HG02943 (cell line): ENCODE data around the gene NLRP6.

ENCODE experiments used
- ATAC-seq: cut with Tn5 transposase; IDR thresholded peaks from one replicate; pipeline ENCODE4 v1.9.1; 2021; ENCODE audit warnings: mild to moderate bottlenecking, low read depth, moderate library complexity; ENCODE audit not compliant: unreplicated experiment

Gene NLRP6

GRCh38 chr11:255176-255575, 23.0 kb upstream of the NLRP6 start:
- no peak for ATAC-seq

- ATAC-seq, result no peak
Measured at GRCh38 chr11:255816-256215, 22.4 kb upstream of the NLRP6 start.

GRCh38 chr11:256952-257737, 21.1 kb upstream of the NLRP6 start:
- ATAC-seq, result no peak

GRCh38 chr11:257766-258493, 20.3 kb upstream of the NLRP6 start:
- no peak for ATAC-seq

GRCh38 chr11:259413-259812, 18.8 kb upstream of the NLRP6 start:
- no peak for ATAC-seq

- ATAC-seq, result no peak
Measured at GRCh38 chr11:261624-262023, 16.6 kb upstream of the NLRP6 start.

- no peak for ATAC-seq
Measured at GRCh38 chr11:266676-267439, 11.3 kb upstream of the NLRP6 start.

GRCh38 chr11:267491-267994, 10.7 kb upstream of the NLRP6 start:
- no peak for ATAC-seq

GRCh38 chr11:268716-269145, 9.5 kb upstream of the NLRP6 start:
- peak; percentile 51 for ATAC-seq

- ATAC-seq, result peak; percentile 60
Measured at GRCh38 chr11:269146-269890, 8.9 kb upstream of the NLRP6 start.

- ATAC-seq, result no peak
Measured at GRCh38 chr11:270451-271318, 7.5 kb upstream of the NLRP6 start.

GRCh38 chr11:271319-271715, 6.9 kb upstream of the NLRP6 start:
- no peak for ATAC-seq

GRCh38 chr11:272195-272930, 5.8 kb upstream of the NLRP6 start:
- ATAC-seq, result no peak

- ATAC-seq, result no peak
Measured at GRCh38 chr11:272931-273198, 5.3 kb upstream of the NLRP6 start.

GRCh38 chr11:276219-276618, 2.0 kb upstream of the NLRP6 start:
- no peak for ATAC-seq

- ATAC-seq, result no peak
Measured at GRCh38 chr11:279040-279965, 1.1 kb downstream of the NLRP6 start.

- no peak for ATAC-seq
Measured at GRCh38 chr11:279966-280705, 1.9 kb downstream of the NLRP6 start.
